Measurements from ENCODE around the gene NPFF. TPM values are rescaled to one million over a fixed set of nuclear protein-coding genes. Genes with fewer than 3 reads are reported as not detected.

NPFF gene
- total and polyA plus RNA-seq, 2 of the 13 experiments (the other 11 are each of a cell fraction or from before 2014, with no cell fraction given), result not detected

DNA sequence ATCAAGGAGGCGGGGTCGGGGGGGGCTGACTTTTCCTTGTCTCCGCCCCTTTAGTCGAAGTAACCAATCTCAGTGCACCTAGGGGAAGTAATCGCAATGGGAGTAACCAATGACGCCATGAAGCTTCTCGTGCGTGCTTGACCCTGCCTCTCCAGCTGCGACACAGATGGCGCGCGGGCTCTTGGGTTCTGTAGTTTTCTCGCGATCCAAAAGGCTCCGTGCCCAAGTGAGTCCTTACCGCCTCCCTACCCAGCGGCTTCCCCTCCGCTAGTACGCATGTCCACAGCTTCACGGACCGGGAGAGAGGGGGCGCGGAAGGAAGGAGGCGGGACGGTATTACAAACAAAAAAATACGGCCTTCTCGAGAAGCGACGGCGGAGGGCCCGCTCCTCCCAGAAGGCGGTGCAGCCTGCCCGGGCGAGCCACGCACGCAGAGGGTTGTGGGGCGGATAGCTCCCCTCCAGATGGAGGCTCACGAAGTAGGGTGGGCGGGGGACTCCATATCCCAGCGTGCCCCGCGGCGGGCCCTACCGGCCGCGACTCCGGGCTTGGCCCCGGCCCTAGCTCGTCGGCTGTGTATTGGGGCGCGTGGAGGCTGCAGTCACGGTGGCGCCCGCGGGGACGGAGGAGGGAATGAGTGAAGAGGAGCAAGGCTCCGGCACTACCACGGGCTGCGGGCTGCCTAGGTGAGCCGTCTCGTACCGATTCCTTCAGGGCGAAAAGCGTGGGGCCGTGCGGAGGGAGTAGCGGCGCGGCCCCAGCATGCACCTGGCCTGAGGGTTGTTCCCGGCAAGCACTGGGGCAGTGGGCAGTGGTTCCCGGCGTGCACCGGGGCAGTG, 6.3 kb downstream of the NPFF start, which contains the start of gene TARBP2 (continued):
- TF ChIP-seq, protein P1, sequence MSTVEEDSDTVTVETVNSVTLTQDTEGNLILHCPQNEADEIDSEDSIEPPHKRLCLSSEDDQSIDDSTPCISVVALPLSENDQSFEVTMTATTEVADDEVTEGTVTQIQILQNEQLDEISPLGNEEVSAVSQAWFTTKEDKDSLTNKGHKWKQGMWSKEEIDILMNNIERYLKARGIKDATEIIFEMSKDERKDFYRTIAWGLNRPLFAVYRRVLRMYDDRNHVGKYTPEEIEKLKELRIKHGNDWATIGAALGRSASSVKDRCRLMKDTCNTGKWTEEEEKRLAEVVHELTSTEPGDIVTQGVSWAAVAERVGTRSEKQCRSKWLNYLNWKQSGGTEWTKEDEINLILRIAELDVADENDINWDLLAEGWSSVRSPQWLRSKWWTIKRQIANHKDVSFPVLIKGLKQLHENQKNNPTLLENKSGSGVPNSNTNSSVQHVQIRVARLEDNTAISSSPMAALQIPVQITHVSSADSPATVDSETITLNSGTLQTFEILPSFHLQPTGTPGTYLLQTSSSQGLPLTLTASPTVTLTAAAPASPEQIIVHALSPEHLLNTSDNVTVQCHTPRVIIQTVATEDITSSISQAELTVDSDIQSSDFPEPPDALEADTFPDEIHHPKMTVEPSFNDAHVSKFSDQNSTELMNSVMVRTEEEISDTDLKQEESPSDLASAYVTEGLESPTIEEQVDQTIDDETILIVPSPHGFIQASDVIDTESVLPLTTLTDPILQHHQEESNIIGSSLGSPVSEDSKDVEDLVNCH (CRISPR knock-in tag; IDR thresholded peaks at IDR 0.05), result no peak
- TF ChIP-seq U2AF2 (IDR thresholded peaks at IDR 0.05; ENCODE audit: low read depth, low read length) (no peak), TGIF2 (CRISPR knock-in tag; IDR thresholded peaks at IDR 0.05) (peak; percentile 10; the same call in 1 of the 2 replicates), ZNF274 (CRISPR knock-in tag; IDR thresholded peaks at IDR 0.05) (peak; percentile 91; the same call in 1 of the 2 replicates), BRCA1 (CRISPR knock-in tag; IDR thresholded peaks at IDR 0.05) (peak; percentile 67; the same call in 1 of the 2 replicates), HNRNPK (IDR thresholded peaks at IDR 0.05; ENCODE audit: low read depth, low read length, poor library complexity, severe bottlenecking) (peak; percentile 61), ZNF207 (IDR thresholded peaks at IDR 0.05; ENCODE audit: borderline replicate concordance) (no peak), TAF15 (IDR thresholded peaks at IDR 0.05; ENCODE audit: low read depth, low read length, poor library complexity, severe bottlenecking) (peak; percentile 71), ZNF44 (CRISPR knock-in tag; IDR thresholded peaks at IDR 0.05) (no peak), ZNF83 (CRISPR knock-in tag; IDR thresholded peaks at IDR 0.05; ENCODE audit: borderline replicate concordance) (0 out of 2 replicates have a peak, but pooled peaks have one; percentile 54), NFIB (CRISPR knock-in tag; IDR thresholded peaks at IDR 0.05; ENCODE audit: borderline replicate concordance) (no peak)
- TF ChIP-seq, protein P2, sequence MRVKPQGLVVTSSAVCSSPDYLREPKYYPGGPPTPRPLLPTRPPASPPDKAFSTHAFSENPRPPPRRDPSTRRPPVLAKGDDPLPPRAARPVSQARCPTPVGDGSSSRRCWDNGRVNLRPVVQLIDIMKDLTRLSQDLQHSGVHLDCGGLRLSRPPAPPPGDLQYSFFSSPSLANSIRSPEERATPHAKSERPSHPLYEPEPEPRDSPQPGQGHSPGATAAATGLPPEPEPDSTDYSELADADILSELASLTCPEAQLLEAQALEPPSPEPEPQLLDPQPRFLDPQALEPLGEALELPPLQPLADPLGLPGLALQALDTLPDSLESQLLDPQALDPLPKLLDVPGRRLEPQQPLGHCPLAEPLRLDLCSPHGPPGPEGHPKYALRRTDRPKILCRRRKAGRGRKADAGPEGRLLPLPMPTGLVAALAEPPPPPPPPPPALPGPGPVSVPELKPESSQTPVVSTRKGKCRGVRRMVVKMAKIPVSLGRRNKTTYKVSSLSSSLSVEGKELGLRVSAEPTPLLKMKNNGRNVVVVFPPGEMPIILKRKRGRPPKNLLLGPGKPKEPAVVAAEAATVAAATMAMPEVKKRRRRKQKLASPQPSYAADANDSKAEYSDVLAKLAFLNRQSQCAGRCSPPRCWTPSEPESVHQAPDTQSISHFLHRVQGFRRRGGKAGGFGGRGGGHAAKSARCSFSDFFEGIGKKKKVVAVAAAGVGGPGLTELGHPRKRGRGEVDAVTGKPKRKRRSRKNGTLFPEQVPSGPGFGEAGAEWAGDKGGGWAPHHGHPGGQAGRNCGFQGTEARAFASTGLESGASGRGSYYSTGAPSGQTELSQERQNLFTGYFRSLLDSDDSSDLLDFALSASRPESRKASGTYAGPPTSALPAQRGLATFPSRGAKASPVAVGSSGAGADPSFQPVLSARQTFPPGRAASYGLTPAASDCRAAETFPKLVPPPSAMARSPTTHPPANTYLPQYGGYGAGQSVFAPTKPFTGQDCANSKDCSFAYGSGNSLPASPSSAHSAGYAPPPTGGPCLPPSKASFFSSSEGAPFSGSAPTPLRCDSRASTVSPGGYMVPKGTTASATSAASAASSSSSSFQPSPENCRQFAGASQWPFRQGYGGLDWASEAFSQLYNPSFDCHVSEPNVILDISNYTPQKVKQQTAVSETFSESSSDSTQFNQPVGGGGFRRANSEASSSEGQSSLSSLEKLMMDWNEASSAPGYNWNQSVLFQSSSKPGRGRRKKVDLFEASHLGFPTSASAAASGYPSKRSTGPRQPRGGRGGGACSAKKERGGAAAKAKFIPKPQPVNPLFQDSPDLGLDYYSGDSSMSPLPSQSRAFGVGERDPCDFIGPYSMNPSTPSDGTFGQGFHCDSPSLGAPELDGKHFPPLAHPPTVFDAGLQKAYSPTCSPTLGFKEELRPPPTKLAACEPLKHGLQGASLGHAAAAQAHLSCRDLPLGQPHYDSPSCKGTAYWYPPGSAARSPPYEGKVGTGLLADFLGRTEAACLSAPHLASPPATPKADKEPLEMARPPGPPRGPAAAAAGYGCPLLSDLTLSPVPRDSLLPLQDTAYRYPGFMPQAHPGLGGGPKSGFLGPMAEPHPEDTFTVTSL (CRISPR knock-in tag; IDR thresholded peaks at IDR 0.05; ENCODE audit: borderline replicate concordance), result no peak
- TF ChIP-seq, protein P3, sequence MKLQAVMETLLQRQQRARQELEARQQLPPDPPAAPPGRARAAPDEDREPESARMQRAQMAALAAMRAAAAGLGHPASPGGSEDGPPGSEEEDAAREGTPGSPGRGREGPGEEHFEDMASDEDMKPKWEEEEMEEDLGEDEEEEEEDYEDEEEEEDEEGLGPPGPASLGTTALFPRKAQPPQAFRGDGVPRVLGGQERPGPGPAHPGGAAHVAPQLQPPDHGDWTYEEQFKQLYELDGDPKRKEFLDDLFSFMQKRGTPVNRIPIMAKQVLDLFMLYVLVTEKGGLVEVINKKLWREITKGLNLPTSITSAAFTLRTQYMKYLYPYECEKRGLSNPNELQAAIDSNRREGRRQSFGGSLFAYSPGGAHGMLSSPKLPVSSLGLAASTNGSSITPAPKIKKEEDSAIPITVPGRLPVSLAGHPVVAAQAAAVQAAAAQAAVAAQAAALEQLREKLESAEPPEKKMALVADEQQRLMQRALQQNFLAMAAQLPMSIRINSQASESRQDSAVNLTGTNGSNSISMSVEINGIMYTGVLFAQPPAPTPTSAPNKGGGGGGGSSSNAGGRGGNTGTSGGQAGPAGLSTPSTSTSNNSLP (IDR thresholded peaks at IDR 0.05; ENCODE audit: low read depth, low read length), result no peak
- TF ChIP-seq, protein P4, sequence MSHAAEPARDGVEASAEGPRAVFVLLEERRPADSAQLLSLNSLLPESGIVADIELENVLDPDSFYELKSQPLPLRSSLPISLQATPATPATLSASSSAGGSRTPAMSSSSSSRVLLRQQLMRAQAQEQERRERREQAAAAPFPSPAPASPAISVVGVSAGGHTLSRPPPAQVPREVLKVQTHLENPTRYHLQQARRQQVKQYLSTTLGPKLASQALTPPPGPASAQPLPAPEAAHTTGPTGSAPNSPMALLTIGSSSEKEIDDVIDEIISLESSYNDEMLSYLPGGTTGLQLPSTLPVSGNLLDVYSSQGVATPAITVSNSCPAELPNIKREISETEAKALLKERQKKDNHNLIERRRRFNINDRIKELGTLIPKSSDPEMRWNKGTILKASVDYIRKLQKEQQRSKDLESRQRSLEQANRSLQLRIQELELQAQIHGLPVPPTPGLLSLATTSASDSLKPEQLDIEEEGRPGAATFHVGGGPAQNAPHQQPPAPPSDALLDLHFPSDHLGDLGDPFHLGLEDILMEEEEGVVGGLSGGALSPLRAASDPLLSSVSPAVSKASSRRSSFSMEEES (CRISPR knock-in tag; IDR thresholded peaks at IDR 0.05), result no peak
- TF ChIP-seq, protein P5, sequence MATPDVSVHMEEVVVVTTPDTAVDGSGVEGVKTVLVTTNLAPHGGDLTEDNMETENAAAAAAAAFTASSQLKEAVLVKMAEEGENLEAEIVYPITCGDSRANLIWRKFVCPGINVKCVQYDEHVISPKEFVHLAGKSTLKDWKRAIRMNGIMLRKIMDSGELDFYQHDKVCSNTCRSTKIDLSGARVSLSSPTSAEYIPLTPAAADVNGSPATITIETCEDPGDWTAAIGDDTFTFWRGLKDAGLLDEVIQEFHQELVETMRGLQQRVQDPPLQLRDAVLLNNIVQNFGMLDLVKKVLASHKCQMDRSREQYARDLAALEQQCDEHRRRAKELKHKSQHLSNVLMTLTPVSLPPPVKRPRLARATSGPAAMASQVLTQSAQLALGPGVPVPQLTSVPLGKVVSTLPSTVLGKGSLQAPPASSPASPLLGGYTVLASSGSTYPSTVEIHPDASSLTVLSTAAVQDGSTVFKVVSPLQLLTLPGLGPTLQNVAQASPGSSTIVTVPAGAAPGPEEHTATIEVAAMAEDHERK (CRISPR knock-in tag; IDR thresholded peaks at IDR 0.05; ENCODE audit: low read depth), result peak; percentile 47; the same call in 1 of the 2 replicates
